HG03095 (cell line): ENCODE data around the gene USH2A.
A peak's percentile ranks its signal among the peaks of the same experiment; 100 is the strongest.

Experiments used
- ATAC-seq: cut with Tn5 transposase; IDR thresholded peaks from one replicate; pipeline ENCODE4 v1.9.1; 2021; ENCODE audit warnings: moderate library complexity; ENCODE audit not compliant: unreplicated experiment

The USH2A gene

GRCh38 chr1:216281757-216282156, 141.5 kb downstream of the USH2A start:
- ATAC-seq: no peak

GRCh38 chr1:216270086-216270773, 153.0 kb downstream of the USH2A start:
- ATAC-seq: no peak

GRCh38 chr1:216261631-216262030, 161.6 kb downstream of the USH2A start:
- no peak for ATAC-seq

GRCh38 chr1:216258856-216259255, 164.4 kb downstream of the USH2A start:
- ATAC-seq: no peak

GRCh38 chr1:216258386-216258785, 164.9 kb downstream of the USH2A start:
- no peak for ATAC-seq

- no peak for ATAC-seq
Measured at GRCh38 chr1:216250861-216251260, 172.4 kb downstream of the USH2A start.

GRCh38 chr1:216248628-216249027, 174.6 kb downstream of the USH2A start:
- ATAC-seq: no peak

- no peak for ATAC-seq
Measured at GRCh38 chr1:216247937-216248336, 175.3 kb downstream of the USH2A start.

GRCh38 chr1:216246577-216247203, 176.6 kb downstream of the USH2A start:
- no peak for ATAC-seq

GRCh38 chr1:216238844-216239243, 184.4 kb downstream of the USH2A start:
- ATAC-seq: no peak

- no peak for ATAC-seq
Measured at GRCh38 chr1:216237927-216238542, 185.2 kb downstream of the USH2A start.

- no peak for ATAC-seq
Measured at GRCh38 chr1:216224233-216224632, 199.0 kb downstream of the USH2A start.

- no peak for ATAC-seq
Measured at GRCh38 chr1:216223486-216223885, 199.8 kb downstream of the USH2A start.

- ATAC-seq: no peak
Measured at GRCh38 chr1:216222288-216222687, 201.0 kb downstream of the USH2A start.

- ATAC-seq: peak; percentile 98
Measured at GRCh38 chr1:216221260-216221700, 202.0 kb downstream of the USH2A start.

GRCh38 chr1:216216305-216216704, 206.9 kb downstream of the USH2A start:
- ATAC-seq: no peak

GRCh38 chr1:216215169-216215568, 208.1 kb downstream of the USH2A start:
- ATAC-seq: no peak

GRCh38 chr1:216212826-216213225, 210.4 kb downstream of the USH2A start:
- ATAC-seq: no peak

GRCh38 chr1:216210081-216210480, 213.2 kb downstream of the USH2A start:
- ATAC-seq: no peak

GRCh38 chr1:216209125-216209524, 214.1 kb downstream of the USH2A start:
- no peak for ATAC-seq

- ATAC-seq: no peak
Measured at GRCh38 chr1:216207154-216207553, 216.1 kb downstream of the USH2A start.

- ATAC-seq: no peak
Measured at GRCh38 chr1:216205176-216205575, 218.1 kb downstream of the USH2A start.
